HG03575 (cell line): ENCODE results near the gene ICA1.
"Not testable (repeated sequence)": the region's sequence is repeated elsewhere in the genome, so short reads cannot be mapped to it uniquely, and the experiment has no call there.

Source experiments
- ATAC-seq: cut with Tn5 transposase; IDR thresholded peaks from one replicate; pipeline ENCODE4 v1.9.1; 2021; ENCODE audit not compliant: unreplicated experiment, insufficient number of reproducible peaks, low FRiP score; ENCODE audit errors: extremely low read depth

ICA1 gene

GRCh38 chr7:8274589-8274988, 12.6 kb upstream of the ICA1 start:
- ATAC-seq = no peak

GRCh38 chr7:8271960-8272359, 10.0 kb upstream of the ICA1 start:
- no peak for ATAC-seq

GRCh38 chr7:8263048-8263447, 1.1 kb upstream of the ICA1 start:
- no peak for ATAC-seq

- no peak for ATAC-seq
These were observed 884 bp downstream of the ICA1 start for GRCh38 chr7:8260871-8261694.

GRCh38 chr7:8259586-8260222, 2.3 kb downstream of the ICA1 start:
- no peak for ATAC-seq

GRCh38 chr7:8258734-8259133, 3.2 kb downstream of the ICA1 start:
- no peak for ATAC-seq

GRCh38 chr7:8258166-8258565, 3.8 kb downstream of the ICA1 start:
- ATAC-seq = no peak

GRCh38 chr7:8255680-8256655, 6.0 kb downstream of the ICA1 start:
- no peak for ATAC-seq

GRCh38 chr7:8254667-8255066, 7.3 kb downstream of the ICA1 start:
- no peak for ATAC-seq

- no peak for ATAC-seq
These were observed 7.8 kb downstream of the ICA1 start for GRCh38 chr7:8254215-8254614.

GRCh38 chr7:8251195-8251594, 10.8 kb downstream of the ICA1 start:
- ATAC-seq = no peak

GRCh38 chr7:8250547-8250946, 11.4 kb downstream of the ICA1 start:
- ATAC-seq = no peak

- no peak for ATAC-seq
These were observed 12.8 kb downstream of the ICA1 start for GRCh38 chr7:8249121-8249520.

- ATAC-seq = no peak
These were observed 15.9 kb downstream of the ICA1 start for GRCh38 chr7:8246020-8246419.

- not testable (repeated sequence) for ATAC-seq
These were observed 16.9 kb downstream of the ICA1 start for GRCh38 chr7:8245032-8245431.

GRCh38 chr7:8243059-8243458, 18.9 kb downstream of the ICA1 start:
- not testable (repeated sequence) for ATAC-seq

- not testable (repeated sequence) for ATAC-seq
These were observed 22.1 kb downstream of the ICA1 start for GRCh38 chr7:8239702-8240362.

GRCh38 chr7:8236780-8237407, 25.1 kb downstream of the ICA1 start:
- ATAC-seq = no peak
